Cardiac muscle cell (in vitro differentiated cells and primary cell): ENCODE results near the gene UNC5B. TPM values are rescaled to one million over a fixed set of nuclear protein-coding genes. Genes with fewer than 3 reads are reported as not detected.

Experiments used
- DNase-seq, 2 donors: peaks; one replicate each; pipeline versions ENCODE4 v3.0.0 to v3.0.0-alpha.2; 2010 to 2017; ENCODE audit warnings: low read depth in 1 of 2, low spot score in 1 of 2
- H3K27ac ChIP-seq: fragments of 200-600 bp; sonication (generic); 2 replicates; pipeline ENCODE4 v1.5.1; 2016
- H3K27me3 ChIP-seq: fragments of 200-600 bp; sonication (generic); 2 replicates; pipeline ENCODE4 v1.6.0; 2016; ENCODE audit warnings: control low read depth
- H3K36me3 ChIP-seq: fragments of 200-600 bp; sonication (generic); 2 replicates; pipeline ENCODE4 v1.5.1; 2016; ENCODE audit warnings: control low read depth
- H3K4me1 ChIP-seq: fragments of 200-600 bp; sonication (generic); 2 replicates; pipeline ENCODE4 v1.8.1; 2017; ENCODE audit warnings: low read depth, mild to moderate bottlenecking, mixed run types
- H3K4me3 ChIP-seq: fragments of 200-600 bp; sonication (generic); 2 replicates; pipeline ENCODE4 v1.5.1; 2016; ENCODE audit warnings: mild to moderate bottlenecking
- H3K9me3 ChIP-seq: fragments of 200-600 bp; sonication (generic); 2 replicates; pipeline ENCODE4 v1.5.1; 2017; ENCODE audit warnings: low read depth, mild to moderate bottlenecking, control low read depth
- polyA plus RNA-seq: library from polyadenylated mRNA; unstranded; fragments of >200 nt; fragmentation: Nextera tagmentation; extraction: Ambion mirVana; gene quantifications from 2 replicates; pipeline ENCODE4 v1.2.1, GENCODE V29; 2016
- total RNA-seq: library from RNA; depleted of rRNA; stranded (reverse); fragments of >200 nt; gene quantifications from 2 replicates; pipeline ENCODE4 v1.2.3, GENCODE V29; 2016
- TF ChIP-seq, protein P1 (sequence below): IDR thresholded peaks from 2 replicates; pipeline ENCODE4 v1.5.1; 2012; ENCODE audit warnings: low read depth, mild to moderate bottlenecking, low read length

Gene UNC5B
- total and polyA plus RNA-seq, 2 experiments from 2014 or later: 73.3 to 172 TPM

DNA sequence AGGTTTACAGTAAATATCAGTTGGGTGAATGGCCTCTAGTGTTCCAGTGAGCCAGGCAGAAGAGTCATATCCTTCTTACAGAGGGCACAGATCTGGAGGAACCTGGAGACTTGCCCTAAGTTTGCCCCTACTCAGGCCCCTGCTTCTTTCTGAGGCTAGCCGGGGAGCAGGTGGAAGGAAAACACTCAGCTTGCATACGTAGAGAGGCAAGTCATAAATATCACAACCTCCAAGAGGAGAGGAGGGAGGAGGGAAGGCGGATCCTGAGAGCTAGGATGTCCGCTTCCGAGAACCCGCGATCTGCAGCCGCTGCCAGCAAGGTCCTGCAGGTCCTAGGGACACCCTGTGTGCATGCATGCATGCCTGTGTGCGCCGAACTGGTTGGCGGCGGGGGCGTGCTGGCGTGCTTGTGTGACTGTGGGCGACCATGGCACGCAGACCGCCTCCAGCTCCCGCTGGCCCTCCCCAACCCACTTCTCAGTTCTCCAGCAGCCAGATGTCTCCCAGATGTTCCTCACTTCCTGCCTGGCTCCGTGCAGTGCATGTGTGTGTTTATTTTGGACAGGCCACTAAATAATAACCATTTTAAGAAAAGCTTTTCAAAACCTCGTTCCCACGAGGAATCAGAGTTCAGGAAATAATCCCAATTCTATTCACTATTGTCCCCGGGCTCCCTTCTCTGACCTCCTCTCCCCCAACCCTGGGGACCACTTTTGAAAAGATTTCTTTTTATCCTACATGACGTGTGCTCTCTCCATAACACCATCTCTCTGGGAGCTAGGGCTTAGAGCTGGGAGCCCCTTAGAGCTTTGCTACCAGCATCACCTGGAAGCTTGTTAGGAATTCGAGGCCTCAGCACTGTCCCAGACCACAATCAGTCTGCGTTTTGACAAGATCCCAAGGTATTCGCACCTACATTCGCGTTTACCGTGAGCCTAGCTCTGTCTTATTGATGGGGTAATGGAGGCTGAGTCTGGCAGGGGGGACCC lies 32.4 kb downstream of the UNC5B start:
- Histone ChIP-seq H3K9me3 (no peaks in the 10 kb centered on the region), H3K36me3 (no peaks in the 10 kb centered on the region), H3K4me1 (peaks cover 82% of the 10 kb centered on the region), H3K27ac (peak overlapping the region; percentile 73), H3K4me3 (no peak overlapping the region), H3K27me3 (no peaks in the 10 kb centered on the region)
- peak in 1 of 2 donors; percentile 91 for DNase-seq
- TF ChIP-seq, protein P1, sequence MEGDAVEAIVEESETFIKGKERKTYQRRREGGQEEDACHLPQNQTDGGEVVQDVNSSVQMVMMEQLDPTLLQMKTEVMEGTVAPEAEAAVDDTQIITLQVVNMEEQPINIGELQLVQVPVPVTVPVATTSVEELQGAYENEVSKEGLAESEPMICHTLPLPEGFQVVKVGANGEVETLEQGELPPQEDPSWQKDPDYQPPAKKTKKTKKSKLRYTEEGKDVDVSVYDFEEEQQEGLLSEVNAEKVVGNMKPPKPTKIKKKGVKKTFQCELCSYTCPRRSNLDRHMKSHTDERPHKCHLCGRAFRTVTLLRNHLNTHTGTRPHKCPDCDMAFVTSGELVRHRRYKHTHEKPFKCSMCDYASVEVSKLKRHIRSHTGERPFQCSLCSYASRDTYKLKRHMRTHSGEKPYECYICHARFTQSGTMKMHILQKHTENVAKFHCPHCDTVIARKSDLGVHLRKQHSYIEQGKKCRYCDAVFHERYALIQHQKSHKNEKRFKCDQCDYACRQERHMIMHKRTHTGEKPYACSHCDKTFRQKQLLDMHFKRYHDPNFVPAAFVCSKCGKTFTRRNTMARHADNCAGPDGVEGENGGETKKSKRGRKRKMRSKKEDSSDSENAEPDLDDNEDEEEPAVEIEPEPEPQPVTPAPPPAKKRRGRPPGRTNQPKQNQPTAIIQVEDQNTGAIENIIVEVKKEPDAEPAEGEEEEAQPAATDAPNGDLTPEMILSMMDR: no peak

DNA sequence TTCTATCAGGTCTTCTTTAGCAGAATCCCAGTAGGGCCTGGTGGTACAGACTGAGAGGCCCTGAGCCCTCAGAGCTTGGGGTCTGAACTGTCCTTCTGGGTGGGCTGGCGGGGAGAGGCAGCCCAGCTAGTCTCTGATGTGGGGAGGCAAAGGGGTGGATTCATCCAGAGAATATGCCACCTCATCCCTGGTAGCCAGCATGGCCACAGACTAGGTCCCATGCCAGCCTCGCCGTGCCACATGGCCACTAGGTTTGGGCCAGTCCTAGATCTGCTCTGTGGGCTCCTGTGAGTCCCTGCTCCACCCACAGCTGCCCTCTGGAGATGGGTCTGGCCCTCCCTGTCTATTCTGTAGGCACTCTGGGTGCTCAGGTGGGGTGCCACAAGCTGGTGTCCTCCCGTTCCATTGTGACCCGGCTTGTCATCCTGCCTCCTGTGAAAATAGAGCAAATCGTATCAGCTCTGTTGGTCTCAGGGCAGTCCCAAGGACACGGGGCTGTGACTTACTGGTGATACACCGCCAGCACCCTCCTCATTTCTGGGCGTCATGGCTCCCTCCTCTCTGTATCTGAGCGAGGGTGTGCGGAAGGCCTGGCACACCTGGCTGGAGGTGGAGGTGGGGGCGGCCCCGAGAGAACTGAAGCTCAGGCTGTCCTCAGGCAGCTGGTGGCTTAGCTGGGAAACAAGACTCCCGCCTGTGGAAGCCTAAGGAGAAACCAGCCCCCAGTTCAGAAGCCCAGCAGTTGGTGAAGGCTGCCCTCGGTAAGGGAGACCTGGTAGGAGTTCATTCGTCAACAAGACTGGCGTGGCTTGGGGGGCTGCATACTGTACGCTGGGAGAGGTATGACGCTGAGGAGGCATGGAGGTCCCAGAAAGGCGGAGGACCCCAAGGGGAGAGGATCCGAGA lies 33.3 kb downstream of the UNC5B start:
- Histone ChIP-seq H3K27ac (peak overlapping the region; percentile 73), H3K4me1 (peaks cover 73% of the 10 kb centered on the region), H3K4me3 (no peak overlapping the region), H3K27me3 (no peaks in the 10 kb centered on the region), H3K9me3 (no peaks in the 10 kb centered on the region), H3K36me3 (no peaks in the 10 kb centered on the region)
- TF ChIP-seq, protein P1: no peak
- no peak for DNase-seq

DNA sequence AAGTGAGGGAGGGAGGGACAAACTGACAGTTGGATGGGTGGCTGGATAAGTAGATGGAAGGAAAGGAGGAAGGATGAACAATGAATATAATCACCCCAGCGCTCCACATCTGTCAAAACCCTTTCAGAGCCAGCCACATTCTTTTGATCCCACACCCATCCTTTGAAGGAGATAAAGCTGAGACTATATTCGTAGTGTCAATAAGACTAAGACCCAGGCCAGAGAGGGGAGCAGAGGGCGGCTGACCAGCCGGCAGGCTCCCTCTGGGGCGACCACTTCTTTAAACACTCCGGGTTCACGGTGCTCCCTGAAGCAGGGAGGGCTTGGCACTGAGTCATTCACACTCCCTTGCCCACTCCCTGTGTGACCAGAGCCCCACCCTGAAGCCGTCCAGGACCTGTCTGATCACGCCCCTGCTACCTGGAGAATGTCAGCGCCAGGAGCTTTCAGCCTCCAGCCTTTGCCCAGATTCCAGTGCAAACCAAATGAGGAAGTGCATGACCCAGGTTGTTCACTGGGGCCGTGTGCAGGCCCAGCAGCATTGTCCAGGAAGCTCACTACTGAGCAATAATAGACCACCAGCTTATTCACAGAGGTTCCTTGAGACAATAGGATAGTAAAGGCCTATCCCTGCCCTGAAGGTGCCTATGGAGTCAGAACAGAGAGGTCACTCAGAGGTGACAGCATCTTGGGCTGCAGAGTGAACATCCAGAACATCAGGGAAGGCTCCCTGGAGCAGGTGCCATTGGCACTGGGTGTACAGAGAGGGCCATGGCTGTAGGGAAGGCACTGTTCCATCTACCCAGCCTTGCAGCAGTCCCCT lies 34.4 kb downstream of the UNC5B start:
- Histone ChIP-seq H3K27ac (peak overlapping the region; percentile 73), H3K4me1 (peaks cover 70% of the 10 kb centered on the region), H3K9me3 (no peaks in the 10 kb centered on the region), H3K4me3 (no peak overlapping the region), H3K27me3 (no peaks in the 10 kb centered on the region), H3K36me3 (no peaks in the 10 kb centered on the region)
- TF ChIP-seq, protein P1: no peak
- no peak for DNase-seq

DNA sequence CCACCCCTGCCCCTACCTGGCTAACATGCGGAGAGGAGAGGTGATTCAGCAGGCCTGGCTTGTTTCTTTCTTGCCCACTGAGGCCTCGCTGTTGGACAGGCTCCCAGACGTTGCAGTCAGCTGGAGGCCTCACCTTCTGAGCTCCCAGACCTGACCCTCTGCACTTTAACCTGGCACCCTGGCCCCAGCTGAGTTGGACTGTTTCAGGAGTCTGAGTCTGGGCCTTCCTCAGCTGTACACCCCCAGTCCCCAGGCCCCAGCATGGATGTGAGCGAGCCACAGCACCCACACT lies 35.0 kb downstream of the UNC5B start:
- DNase-seq: no peak
- H3K27ac ChIP-seq: peak overlapping the region; percentile 73
- no peaks in the 10 kb centered on the region for H3K27me3 ChIP-seq
- H3K9me3 ChIP-seq: no peaks in the 10 kb centered on the region
- peaks cover 70% of the 10 kb centered on the region for H3K4me1 ChIP-seq
- no peak overlapping the region for H3K4me3 ChIP-seq
- TF ChIP-seq, protein P1: no peak
- H3K36me3 ChIP-seq: no peaks in the 10 kb centered on the region

DNA sequence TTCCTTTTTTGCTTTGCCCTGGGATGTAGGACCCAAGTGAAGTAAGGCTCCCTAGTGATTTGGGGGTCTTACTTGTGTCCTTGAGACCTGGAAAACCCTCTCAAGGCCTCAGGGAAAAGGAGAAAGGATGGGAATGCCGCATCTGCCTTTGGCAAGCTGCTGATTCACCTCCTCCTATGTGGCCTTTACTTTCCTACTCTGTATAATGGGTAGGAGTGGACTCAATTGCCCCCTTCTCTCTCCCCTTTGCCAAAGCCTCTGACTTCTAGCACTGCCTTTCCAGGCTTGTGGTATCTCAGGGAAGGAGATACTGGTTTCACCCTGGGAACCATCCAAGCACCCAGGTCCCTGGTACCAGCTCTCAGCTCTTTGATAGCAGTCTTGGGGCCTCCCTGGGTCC lies 35.4 kb downstream of the UNC5B start:
- no peak for DNase-seq
- Histone ChIP-seq H3K36me3 (no peaks in the 10 kb centered on the region), H3K27me3 (no peaks in the 10 kb centered on the region), H3K9me3 (no peaks in the 10 kb centered on the region), H3K4me1 (peaks cover 71% of the 10 kb centered on the region), H3K4me3 (no peak overlapping the region), H3K27ac (peak overlapping the region; percentile 73)
- TF ChIP-seq, protein P1: no peak
